ENCODE results near the gene MARCKS. TPM values are rescaled to one million over a fixed set of nuclear protein-coding genes. Genes with fewer than 3 reads are reported as not detected.

MARCKS gene
- polyA plus RNA-seq, 1 donor from 2014 or later = 369 TPM

DNA sequence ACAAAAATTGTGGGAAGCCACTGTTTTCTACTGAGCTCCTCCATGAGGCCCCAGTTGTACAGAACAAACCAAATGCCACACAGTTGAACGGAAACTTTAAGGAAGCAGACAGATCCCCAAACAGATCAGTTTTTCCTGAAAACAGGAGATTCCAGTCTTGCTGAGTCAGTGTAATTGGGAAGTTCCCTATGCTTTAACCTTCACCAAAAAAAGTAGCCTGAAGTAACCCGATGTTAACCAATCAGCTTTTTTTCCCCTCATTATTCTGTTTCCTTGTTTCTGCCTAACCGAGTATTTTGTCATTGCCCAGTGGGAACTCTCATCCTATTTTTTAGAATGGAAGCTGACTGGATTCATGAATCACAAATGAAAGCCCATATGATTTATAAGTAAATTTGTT lies 36.7 kb downstream of the MARCKS start:
- Histone ChIP-seq H3K36me3 (ENCODE audit: insufficient read depth, low read length) (no peaks in the 10 kb centered on the region), H3K9ac (ENCODE audit: low read length) (no peak overlapping the region), H3K9me3 (ENCODE audit: low read length) (no peaks in the 10 kb centered on the region), H4K20me1 (ENCODE audit: insufficient read depth) (no peaks in the 10 kb centered on the region), H2AFZ (ENCODE audit: low read depth, low read length) (no peak overlapping the region), H3K79me2 (replicated peaks; ENCODE audit: insufficient read depth, low read length) (no peaks in the 10 kb centered on the region), H3K4me2 (ENCODE audit: low read length) (no peak overlapping the region), H3K27ac (ENCODE audit: low read length) (no peak overlapping the region), H3K27me3 (ENCODE audit: insufficient read depth, low read depth, low read length) (no peaks in the 10 kb centered on the region), H3F3A (ENCODE audit: insufficient read depth, low read length, poor library complexity, severe bottlenecking) (no peaks in the 10 kb centered on the region), H3K4me3 (ENCODE audit: low read length) (no peak overlapping the region), H3K9me2 (ENCODE audit: insufficient read depth, low read length) (no peaks in the 10 kb centered on the region)
- no peak for TF ChIP-seq REST (IDR thresholded peaks at IDR 0.05; ENCODE audit: borderline replicate concordance)
- no peak for TF ChIP-seq TAF1 (IDR thresholded peaks at IDR 0.05; ENCODE audit: low read depth)
- TF ChIP-seq EZH2 (IDR thresholded peaks at IDR 0.05; ENCODE audit: borderline replicate concordance, insufficient read depth, low read length, poor library complexity, severe bottlenecking) = no peak
- TF ChIP-seq SMC3 (conservative IDR thresholded peaks at IDR 0.05; ENCODE audit: poor library complexity) = no peak
- no peak for TF ChIP-seq RAD21 (conservative IDR thresholded peaks at IDR 0.05)

DNA sequence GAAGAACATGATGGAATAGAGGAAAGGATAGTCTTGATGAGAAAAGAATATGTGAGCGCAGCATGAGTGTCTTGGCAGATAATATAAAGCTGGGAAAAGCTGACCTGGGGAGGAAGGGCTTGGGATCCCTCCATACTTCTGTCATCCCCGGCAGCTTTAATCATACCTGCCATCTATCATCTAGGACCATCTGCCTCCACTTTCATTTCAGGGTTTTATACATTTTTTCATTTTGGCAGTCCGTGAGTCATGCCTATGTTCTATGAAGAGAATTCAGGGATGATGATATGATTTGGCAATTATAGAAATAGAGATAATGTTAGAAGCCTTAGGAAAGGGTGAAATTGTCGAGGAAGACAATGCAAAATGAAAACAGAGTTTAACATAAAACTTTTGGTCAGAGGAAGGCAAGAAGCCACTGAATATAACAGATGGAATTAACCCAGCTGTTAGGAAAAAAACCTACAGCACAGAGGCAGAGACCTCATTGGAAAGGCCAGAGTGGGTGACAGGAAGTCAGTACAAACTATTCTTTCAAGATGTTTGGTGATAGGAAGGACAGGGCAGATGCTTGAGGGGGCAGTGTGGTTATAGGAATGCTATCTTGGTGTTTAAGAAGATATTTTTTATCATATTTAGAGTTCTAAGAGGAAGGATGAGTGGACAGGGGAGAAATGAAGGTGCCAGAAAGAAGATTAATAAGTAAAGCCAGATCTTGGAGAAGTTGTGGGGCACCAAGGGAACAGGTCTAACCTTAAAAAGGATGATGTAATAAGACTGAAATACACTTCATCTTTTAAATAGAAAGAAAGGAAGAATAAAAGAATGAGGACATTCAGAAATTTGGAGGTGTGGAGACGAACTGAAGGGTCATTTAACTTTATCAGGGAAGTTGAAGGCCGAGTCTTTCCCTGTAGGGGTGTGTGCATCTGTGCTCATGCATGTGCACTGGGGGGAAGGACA lies 37.8 kb downstream of the MARCKS start:
- Histone ChIP-seq H3K9me2 (ENCODE audit: insufficient read depth, low read length) (no peaks in the 10 kb centered on the region), H2AFZ (ENCODE audit: low read depth, low read length) (no peak overlapping the region), H3K4me2 (ENCODE audit: low read length) (no peak overlapping the region), H3K27me3 (ENCODE audit: insufficient read depth, low read depth, low read length) (no peaks in the 10 kb centered on the region), H3K27ac (ENCODE audit: low read length) (no peak overlapping the region), H3K9ac (ENCODE audit: low read length) (no peak overlapping the region), H3K9me3 (ENCODE audit: low read length) (no peaks in the 10 kb centered on the region), H3F3A (ENCODE audit: insufficient read depth, low read length, poor library complexity, severe bottlenecking) (no peaks in the 10 kb centered on the region), H3K36me3 (ENCODE audit: insufficient read depth, low read length) (no peaks in the 10 kb centered on the region), H3K4me3 (ENCODE audit: low read length) (no peak overlapping the region), H4K20me1 (ENCODE audit: insufficient read depth) (no peaks in the 10 kb centered on the region), H3K79me2 (replicated peaks; ENCODE audit: insufficient read depth, low read length) (no peaks in the 10 kb centered on the region)
- TF ChIP-seq SMC3 (conservative IDR thresholded peaks at IDR 0.05; ENCODE audit: poor library complexity) = no peak
- TF ChIP-seq TAF1 (IDR thresholded peaks at IDR 0.05; ENCODE audit: low read depth) = no peak
- no peak for TF ChIP-seq POLR2AphosphoS5 (IDR thresholded peaks at IDR 0.05)
- no peak for TF ChIP-seq RAD21 (conservative IDR thresholded peaks at IDR 0.05)

GRCh38 chr6:113901482-113901881 lies 44.3 kb downstream of the MARCKS start:
- H3K9me2 ChIP-seq (ENCODE audit: insufficient read depth, low read length) = no peaks in the 10 kb centered on the region
- H3K4me2 ChIP-seq (ENCODE audit: low read length) = no peak overlapping the region
- no peak overlapping the region for H3K27ac ChIP-seq (ENCODE audit: low read length)
- H2AFZ ChIP-seq (ENCODE audit: low read depth, low read length) = no peak overlapping the region
- H3F3A ChIP-seq (ENCODE audit: insufficient read depth, low read length, poor library complexity, severe bottlenecking) = no peaks in the 10 kb centered on the region
- H3K9ac ChIP-seq (ENCODE audit: low read length) = no peak overlapping the region
- H3K27me3 ChIP-seq (ENCODE audit: insufficient read depth, low read depth, low read length) = no peaks in the 10 kb centered on the region
- H3K36me3 ChIP-seq (ENCODE audit: insufficient read depth, low read length) = no peaks in the 10 kb centered on the region
- H3K4me3 ChIP-seq (ENCODE audit: low read length) = no peak overlapping the region
- TF ChIP-seq SMC3 (conservative IDR thresholded peaks at IDR 0.05; ENCODE audit: poor library complexity) (no peak), RAD21 (conservative IDR thresholded peaks at IDR 0.05) (no peak), MXI1 (conservative IDR thresholded peaks at IDR 0.05; ENCODE audit: poor library complexity, severe bottlenecking) (no peak), EP300 (conservative IDR thresholded peaks at IDR 0.05; ENCODE audit: poor library complexity, severe bottlenecking) (no peak), TAF1 (IDR thresholded peaks at IDR 0.05; ENCODE audit: low read depth) (no peak), EZH2 (IDR thresholded peaks at IDR 0.05; ENCODE audit: borderline replicate concordance, insufficient read depth, low read length, poor library complexity, severe bottlenecking) (no peak), REST (IDR thresholded peaks at IDR 0.05; ENCODE audit: borderline replicate concordance) (no peak), POLR2AphosphoS5 (IDR thresholded peaks at IDR 0.05) (no peak)
- TF ChIP-seq, protein P1, sequence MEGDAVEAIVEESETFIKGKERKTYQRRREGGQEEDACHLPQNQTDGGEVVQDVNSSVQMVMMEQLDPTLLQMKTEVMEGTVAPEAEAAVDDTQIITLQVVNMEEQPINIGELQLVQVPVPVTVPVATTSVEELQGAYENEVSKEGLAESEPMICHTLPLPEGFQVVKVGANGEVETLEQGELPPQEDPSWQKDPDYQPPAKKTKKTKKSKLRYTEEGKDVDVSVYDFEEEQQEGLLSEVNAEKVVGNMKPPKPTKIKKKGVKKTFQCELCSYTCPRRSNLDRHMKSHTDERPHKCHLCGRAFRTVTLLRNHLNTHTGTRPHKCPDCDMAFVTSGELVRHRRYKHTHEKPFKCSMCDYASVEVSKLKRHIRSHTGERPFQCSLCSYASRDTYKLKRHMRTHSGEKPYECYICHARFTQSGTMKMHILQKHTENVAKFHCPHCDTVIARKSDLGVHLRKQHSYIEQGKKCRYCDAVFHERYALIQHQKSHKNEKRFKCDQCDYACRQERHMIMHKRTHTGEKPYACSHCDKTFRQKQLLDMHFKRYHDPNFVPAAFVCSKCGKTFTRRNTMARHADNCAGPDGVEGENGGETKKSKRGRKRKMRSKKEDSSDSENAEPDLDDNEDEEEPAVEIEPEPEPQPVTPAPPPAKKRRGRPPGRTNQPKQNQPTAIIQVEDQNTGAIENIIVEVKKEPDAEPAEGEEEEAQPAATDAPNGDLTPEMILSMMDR (IDR thresholded peaks at IDR 0.05; ENCODE audit: poor library complexity, severe bottlenecking) = no peak
- no peaks in the 10 kb centered on the region for H3K79me2 ChIP-seq (replicated peaks; ENCODE audit: insufficient read depth, low read length)
- H4K20me1 ChIP-seq (ENCODE audit: insufficient read depth) = no peaks in the 10 kb centered on the region
- peaks cover 4% of the 10 kb centered on the region for H3K9me3 ChIP-seq (ENCODE audit: low read length)
